Camera-type eye (tissue), 1 donor: Measurements from ENCODE around the gene HTR7. TPM values are rescaled to one million over a fixed set of nuclear protein-coding genes. Genes with fewer than 3 reads are reported as not detected.

Experiments used
- total RNA-seq: library from RNA; depleted of rRNA; stranded (reverse); fragments of >200 nt; gene quantifications from one replicate; pipeline ENCODE4 v1.2.3, GENCODE V29; 2014

The HTR7 gene
- total RNA-seq: 1.2 TPM

DNA sequence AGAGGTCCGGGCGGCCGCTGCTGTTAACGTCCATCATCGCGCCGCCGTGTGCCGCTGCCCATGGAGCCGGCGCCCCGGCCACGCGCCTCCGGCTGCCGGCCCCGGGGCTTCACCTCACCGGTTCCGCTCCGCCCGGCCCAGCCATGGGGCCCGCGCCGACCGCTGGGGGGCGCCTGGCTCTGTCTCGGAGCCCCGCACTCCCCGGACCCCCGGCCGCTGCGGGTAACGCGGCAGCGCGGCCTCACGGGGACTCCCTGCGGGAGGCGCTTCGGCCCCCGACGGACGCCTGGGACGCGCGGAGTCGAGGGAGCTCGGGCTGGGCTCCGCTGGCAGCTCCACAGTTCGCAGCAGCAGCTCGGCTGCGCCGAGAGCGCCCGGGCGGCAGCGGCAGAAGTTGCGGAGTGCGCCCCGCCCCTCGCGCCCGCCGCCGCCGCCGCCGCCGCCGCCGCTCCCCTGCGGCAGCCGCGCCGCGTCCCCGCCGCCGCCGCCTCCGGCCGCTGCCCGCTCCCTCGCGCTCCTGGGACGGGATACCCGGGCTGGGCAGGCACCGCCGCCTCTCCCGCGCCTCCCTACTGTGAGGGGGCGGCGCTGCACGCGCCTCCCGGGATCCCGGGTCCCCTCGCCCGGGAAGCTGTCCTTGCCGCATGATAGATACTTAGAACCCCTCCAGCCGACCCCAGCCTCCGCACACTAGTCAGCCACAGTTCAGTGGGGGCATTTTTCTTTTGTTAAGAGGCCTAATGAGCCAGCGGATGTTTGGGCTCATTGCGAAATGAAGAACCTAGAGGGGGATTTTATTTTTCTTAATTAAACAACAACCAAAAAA, at the start of gene HTR7:
Gene HTR7 (minus strand): TSS at position 405 of the 826 bp plus-strand sequence. CDS start 368 bp downstream, at position 37.

DNA sequence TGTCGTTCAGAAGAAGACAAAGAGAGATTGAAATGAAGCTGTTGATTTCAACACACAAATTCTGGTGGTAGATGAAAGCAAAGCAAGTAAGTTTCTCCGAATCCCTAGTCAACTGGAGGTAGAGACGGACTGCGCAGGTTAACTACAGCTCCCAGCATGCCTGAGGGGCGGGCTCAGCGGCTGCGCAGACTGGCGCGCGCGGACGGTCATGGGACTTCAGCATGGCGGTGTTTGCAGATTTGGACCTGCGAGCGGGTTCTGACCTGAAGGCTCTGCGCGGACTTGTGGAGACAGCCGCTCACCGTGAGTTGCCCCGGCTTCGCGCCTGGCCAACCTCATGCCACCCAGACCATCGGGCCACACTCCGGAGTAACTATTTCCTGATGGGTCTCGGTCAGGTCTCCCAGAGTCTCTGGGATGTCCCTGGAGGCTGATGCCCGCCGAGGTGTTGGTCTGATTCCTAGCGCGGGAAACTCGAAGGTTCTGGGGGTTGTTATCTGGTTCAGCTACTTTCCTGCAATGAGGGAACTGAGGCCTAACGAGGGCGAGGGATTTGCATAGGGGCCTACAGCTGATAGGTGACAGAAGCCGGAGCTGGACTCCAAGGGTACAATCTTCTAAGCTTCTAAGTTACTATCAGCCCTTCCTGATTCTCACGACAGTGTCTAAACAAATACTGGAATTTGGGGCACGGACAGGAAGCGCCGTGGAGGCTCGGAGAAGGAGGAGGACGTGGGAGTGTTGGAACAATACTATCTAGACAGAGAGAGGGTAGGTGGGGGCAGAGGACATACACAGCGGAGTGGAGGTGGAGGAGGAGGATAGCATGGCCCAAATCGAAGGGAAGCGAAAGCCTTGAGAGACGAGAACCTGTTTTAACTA, 14.2 kb upstream of the HTR7 start, which contains the start of gene RPP30:
Gene RPP30 (plus strand): TSS at position 209 of the 882 bp plus-strand sequence. CDS start 13 bp downstream, at position 222.

Other genes starting within 250 kb of the HTR7 start
- 64.0 TPM for gene RPP30, start 13.9 kb upstream of the HTR7 start, total RNA-seq
- 5.3 TPM for gene ANKRD1, start 63.0 kb upstream of the HTR7 start, total RNA-seq